Hippocampal formation (tissue), 2 donors: Measurements from ENCODE around the gene DGLUCY.
"Not testable (repeated sequence)": the region's sequence is repeated elsewhere in the genome, so short reads cannot be mapped to it uniquely, and the experiment has no call there.

Experiments
- DNase-seq, 2 donors: peaks; one replicate each; lab custom pipeline; 2025; lab: John Stamatoyannopoulos, UW

The DGLUCY gene

DNA sequence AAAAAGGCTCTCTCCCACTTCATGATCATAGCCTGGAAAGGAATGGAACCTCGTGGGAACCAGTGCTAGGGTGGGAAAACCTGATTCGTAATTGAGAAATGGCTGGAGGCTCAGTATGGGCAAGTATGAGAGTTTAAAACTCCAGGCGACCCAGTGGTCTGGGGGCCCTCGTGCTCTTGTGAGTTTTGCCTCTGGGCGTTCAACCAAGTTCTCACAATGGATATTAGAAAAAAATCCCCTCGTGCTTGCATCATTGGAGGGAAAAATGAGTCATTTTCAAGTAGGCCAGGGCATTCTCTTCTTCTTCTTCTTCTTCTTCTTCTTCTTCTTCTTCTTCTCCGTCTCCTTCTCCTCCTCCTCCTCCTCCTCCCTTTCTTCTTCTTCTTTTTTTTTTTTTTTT, 91.6 kb downstream of the DGLUCY start:
- no peak for DNase-seq

DNA sequence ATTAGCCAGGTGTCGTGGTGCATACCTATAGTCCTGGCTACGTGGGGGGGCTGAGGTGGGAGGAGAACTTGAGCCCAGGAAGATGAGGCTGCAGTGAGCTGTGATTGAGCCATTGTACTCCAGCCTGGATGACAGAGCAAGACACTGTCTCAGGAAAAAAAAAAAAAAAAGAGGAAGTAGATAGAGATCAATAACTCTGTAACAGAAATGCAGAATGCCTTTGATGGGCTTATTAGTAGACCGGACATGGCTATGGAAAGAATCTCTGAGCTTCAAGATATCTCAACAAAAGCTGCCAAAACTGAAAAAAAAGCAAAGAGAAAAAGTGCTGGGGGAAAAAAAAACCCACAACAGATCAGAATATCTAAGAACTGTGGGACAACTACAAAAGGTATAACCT, 93.1 kb downstream of the DGLUCY start:
- DNase-seq, result no peak

DNA sequence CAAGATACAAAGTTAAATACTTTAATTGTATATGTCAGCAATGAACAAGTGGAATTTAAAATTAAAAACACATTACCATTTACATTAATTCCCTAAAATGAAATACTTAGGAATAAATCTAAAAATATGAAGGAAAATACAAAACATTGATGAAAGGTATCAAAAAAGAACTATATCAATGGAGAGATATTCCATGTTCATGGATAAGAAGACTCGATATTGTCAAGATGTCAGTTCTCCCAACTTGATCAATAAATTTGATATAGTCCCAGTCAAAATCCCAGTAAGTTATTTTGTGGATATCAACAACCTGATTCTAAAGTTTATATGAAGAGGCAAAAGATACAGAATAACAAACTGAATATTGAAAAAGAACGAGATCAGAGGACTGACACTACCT, 97.1 kb downstream of the DGLUCY start:
- no peak for DNase-seq

DNA sequence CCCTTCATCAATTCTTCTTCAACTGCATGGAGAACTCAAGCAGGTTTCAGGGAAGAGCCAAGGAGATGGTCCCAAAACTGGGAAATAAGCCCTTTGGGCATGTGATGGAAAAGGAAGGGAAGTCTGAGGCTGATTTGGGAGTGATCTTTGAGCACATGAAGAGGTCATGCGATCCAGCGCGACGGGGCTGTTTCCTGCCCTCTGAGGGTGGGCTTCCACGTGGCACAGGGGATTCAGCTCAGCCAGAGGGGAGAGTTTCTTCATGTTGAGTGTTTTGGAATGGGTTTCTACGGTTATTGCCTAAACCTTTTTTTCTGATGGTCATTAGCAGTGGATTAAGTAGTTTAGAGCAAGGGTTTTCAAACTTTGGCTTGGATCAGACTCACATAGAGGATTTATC, 100.4 kb downstream of the DGLUCY start:
- DNase-seq, result no peak

DNA sequence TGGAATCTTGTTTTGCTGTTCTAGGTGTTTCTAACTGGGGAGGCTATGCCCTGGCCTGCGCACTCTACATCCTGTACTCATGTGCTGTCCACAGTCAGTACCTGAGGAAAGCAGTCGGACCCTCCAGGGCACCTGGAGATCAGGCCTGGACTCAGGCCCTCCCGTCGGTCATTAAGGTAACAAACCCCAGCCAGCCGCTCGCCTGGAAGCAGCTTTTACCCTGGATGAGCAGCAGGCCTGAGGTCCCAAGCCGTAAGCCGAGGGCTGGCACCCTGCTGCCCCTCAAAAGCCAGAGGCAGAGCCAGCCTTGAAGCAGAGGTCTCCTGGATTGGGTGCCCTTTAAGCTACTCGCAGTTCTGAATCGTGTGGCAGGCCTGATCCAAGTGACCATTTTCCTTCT, 101.5 kb downstream of the DGLUCY start:
- DNase-seq, result no peak

GRCh38 chr14:91216731-91217226, 102.9 kb downstream of the DGLUCY start:
- no peak for DNase-seq

DNA sequence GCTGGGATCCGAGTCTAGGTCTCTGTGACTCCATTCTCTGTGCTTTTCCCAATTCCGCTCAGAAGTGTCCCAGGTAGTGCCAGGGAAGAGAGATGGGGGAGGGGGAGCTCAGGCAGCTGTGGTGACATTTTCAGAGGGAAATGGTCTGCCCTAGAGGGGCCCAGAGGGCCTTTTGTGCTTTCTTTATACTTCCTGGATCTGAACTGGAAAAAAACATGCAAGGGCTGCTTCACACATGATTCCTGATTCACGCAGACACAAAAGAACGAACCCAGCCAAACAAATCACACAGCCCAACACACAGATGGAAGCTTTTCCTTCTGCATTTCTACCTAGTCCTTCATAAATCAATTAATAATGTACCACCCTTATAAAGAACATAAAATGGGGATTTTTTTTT, 104.1 kb downstream of the DGLUCY start:
- no peak for DNase-seq

DNA sequence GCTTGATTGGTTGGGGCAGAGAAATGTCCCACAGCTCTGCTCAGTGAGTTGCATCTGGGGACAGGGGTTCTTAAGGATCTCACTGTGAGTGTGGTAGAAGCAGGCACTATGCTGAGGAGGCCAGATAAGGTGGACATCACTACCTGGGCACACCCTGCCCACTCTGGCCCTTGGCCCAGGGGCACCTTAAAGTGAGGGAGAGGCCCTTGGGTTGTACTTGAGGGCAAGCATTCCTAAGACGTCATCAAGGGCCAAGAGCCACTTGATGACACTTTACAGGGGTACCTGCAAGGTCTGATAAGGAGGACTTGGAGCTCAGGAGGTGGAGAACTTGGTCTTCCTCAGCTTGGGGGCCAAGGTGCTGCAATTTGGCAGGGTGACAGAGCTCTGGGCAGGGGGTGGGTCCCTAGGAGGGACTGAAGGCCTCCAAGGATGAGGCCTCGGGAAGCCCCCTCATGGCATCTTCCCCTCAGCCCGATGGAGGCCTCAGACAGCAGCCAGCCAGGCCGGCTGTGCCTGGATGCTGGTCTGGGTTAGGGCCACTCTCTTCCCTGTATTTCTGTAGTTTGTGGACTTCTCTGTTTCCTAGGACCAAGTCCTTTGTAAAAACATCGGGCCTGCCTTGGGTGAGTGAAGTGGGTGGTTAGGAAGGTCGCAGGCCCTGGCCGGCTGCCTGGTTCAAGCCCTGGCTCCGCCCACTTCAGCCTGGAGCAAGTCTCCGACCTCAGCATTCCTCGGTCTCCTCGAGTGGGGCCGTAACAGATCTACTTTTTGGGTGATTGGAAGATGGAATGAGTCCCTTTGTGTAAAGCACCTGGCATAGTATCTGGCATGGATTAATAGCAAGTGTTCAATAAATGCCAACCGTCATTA, 105.9 kb downstream of the DGLUCY start:
- DNase-seq, result no peak

DNA sequence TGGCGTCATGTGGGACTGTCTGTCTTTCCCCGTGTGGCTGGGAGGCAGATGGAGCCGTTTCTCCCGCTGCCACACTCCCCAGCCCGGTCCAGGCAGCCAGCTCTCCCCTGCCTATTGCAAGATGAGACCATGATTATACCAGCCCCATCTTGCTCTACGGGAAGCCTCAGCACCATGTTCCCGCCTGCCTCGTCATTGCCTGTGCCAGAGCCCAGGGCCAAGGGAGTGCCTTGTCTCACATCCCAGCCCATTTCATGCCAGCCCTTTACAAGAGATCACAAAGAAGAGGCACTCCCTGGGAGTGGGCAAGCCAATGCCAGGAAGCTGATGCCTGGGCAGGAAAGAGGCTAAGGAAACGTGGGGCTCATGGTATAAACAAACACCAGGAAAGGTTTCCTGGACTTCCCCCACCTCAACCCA, 106.7 kb downstream of the DGLUCY start:
- no peak for DNase-seq

GRCh38 chr14:91221270-91221669, 107.4 kb downstream of the DGLUCY start:
- no peak for DNase-seq

DNA sequence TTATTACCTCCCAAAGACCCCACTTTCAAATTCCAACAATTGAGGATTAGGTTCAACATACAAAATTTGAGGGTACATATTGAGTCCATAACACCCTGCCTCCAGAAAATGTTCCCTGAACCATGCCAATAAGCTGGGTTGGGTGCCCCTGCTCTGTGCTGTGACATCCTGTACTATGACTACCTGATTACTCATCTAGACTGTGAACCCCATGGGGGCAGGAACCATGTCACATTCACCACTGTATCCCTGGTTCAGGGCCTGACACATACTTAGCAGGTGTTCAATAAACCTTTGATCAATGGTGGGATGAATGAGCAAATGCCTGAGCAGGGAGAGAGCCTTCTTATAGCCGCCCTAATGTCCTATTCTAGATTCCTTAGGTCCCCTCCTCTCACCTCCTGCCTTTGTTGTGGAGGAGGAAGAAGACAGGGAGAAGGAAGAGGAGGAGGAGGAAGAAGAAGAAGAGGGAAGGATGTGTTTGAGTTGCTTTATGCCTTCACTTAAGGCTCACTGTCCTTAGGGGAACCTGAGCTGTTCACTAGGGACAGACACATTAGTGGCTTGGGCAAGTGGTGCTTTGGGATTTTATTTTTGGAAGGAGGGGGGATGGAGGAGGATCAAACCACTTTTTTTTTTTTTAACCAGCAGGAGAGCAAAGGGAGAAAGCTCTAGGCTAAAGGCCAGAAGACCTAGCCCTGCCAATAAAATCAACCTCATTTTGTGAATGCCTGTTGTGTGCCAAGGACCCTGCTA, 109.3 kb downstream of the DGLUCY start:
- no peak for DNase-seq

GRCh38 chr14:91225025-91225424, 111.2 kb downstream of the DGLUCY start:
- DNase-seq, result no peak

DNA sequence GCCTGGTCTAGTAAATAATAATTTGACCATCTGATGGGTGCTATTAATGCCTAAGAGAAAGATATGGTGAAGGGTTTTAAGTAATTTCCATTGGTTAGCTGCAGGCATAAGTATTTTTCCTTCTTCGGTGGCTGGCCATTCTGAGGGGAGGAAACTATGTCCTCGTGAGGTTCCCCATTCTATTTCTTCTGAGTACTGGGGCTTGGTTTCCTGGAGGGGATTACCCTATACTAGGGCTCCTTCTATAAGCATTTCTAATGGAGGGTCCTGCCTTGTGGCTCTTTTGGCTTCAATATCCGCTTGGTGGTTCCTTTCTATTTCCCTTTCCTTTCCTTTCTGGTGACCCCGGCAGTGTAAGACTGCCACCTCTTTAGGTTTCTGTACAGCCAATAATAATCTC, 112.5 kb downstream of the DGLUCY start:
- DNase-seq, result not testable (repeated sequence)

DNA sequence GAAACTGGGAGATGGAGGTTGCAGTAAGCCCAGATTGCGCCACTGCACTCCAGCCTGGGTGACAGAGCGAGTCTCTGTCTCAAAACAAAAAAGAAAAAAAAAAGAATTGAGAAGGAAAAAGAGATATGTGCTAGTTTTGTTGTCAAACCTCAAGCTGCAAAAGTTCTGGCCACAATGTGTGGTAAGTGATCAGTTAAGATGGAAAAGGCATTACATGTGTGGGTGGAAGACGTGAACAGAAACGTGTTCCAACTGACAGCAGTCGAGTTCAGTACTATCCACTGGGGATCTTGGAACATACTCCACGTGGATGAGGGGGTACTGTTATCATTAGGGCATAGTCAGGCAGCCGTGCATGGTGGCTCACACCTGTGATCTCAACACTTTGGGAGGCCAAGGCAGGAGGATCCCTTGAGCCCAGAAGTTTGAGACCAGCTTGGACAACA, 113.3 kb downstream of the DGLUCY start:
- DNase-seq, result no peak

DNA sequence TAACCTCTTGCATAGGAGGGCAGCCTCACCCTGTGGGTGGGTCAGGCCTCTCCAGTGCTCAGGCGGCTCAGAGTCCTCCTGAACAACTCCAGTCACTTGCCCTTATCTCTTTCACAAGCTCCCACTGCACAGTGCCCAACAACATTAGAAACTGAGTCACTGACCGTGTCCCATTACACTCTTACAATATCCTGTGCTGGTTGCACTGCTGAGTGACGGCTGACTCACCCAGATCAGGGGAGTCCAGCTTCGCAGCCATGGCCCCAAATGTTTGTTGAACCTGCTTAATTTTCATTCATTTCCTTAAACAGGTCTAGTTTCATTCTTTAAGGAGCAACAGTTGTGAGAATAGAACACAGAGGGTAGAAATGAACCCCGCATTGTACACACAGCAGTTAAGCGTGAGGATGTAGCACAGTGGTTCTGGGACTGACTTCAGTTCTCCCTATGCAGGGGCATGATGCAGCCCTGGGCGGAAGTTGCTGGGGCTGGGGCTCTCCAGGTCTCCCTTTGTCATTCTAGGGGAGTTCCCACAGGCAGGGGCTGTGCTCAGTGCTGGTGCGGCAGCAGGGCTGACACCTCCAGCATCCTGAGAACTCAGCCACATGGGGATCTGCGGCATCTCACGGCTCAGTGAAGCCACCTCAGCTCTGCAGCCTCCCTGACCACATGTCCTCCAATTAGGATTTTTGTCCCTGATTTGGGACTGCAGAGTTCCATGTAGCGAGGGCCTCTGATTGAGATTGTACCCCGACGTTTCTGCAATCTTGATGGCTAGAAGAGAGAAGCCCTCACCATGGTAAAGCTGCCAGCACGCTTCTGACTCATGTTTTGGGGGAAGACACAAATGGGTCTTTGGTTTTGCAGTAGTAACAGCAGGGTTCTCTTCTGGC, 114.5 kb downstream of the DGLUCY start:
- no peak for DNase-seq

DNA sequence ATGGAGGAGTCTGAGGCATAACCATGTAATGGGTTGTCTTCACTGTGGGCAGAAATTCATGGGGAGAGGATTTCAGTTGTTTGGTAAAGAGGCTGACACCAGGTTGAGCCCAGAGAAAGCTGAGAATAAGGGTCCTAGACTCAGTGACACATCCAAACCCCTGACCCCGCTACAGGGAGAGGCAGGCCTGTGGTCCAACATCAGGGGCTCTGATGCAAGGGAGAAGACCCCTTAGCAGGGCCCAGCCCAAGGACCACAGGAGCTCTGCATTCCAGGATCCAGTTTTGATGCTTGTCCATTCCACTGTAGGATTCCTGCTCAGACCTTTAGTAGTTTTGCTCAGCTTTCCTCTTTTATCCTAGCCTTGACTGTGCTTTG, 115.1 kb downstream of the DGLUCY start:
- no peak for DNase-seq

DNA sequence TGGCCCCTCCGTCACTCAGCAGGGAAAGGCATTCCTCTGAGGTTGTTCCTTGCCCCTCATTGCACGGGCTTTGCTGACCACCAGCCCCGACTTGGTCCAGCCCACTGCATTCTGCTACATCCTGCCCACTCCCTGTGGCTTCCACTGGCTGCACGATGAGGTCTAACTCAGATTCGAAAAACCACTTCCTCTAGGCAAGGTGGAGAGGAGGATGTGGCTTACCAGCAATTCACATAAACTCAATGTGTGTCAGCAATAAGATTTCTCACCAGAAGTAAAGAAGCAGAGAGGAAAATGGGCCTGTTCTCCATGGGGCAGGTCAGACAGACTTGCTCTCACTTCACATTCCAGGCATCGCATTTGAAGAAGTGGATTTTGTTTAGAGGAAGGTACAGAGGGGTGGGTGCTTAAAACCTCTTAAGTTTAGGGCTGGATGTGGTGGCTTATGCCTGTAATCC, 115.9 kb downstream of the DGLUCY start:
- DNase-seq, result no peak

- no peak for DNase-seq
Measured at GRCh38 chr14:91230397-91231035, 116.6 kb downstream of the DGLUCY start.

DNA sequence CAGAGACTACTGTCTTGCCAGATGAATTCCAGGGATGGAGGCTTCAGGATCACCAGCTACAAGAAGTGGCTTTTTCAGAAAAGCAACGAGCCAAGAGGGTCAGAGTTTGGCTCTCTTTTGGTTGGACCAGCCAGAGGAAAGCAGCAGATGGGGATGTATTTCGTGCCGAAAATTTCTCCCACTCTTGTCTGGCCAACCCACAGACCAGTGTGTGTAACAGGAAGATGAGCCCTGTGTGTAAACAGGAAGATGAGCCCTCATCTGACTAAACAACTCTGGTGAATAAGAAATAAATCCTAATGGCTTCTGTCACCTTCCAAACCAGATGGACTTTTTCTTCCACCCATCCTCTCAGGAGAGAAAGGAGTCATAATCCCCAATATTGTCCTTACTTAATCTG, 117.6 kb downstream of the DGLUCY start:
- no peak for DNase-seq

DNA sequence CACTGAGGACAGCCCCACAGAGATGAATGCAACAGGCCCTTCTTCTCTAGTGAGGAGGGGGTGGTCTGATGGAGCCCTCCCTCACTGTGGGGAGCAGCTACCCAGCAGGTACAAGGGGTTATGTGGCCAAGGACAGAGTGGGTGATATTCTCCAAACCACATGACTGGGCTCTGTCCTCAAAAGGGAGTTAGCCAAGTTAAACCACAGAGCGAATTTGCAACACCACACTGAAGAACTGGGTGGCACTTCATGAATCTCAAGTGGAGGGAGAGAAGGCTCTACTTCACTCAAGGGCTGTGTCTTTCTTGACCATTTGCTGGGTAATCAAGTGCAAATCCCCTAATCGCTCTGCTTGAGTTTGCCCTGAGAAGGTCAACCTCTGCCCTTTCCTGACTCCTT, 118.2 kb downstream of the DGLUCY start:
- DNase-seq, result no peak

DNA sequence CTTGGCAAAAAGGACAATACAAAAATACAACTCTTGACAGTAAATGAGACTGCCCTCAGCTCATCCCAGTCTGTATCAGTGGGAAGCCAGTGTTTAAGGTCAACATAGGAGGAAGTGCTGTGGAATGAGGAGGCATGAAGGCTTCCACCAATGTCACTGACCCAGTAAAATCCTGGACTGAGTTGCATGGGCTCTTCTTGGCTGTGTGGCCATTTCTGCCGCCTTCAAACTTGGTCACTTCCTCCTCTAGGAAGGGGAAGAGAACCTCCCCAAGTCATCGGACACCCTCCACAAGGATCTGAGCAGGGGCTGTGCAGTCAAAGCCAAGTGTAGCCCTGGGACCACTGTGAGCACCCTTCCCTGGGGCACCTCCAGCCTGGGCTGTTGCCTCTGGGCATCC, 118.7 kb downstream of the DGLUCY start:
- DNase-seq, result no peak
